Hepatocyte (in vitro differentiated cells): ENCODE measurements around the gene NHLH1. TPM values are rescaled to one million over a fixed set of nuclear protein-coding genes. Genes with fewer than 3 reads are reported as not detected.

Source experiments
- DNase-seq: peaks from one replicate; pipeline ENCODE4 v3.0.0-alpha.2; 2016; ENCODE audit warnings: low spot score
- H2AFZ ChIP-seq: fragments of 200-600 bp; sonication (generic); 2 replicates; pipeline ENCODE4 v1.6.0; 2016; ENCODE audit warnings: antibody characterized with exemption, mild to moderate bottlenecking
- H3K27ac ChIP-seq: fragments of 200-600 bp; sonication (generic); 2 replicates; pipeline ENCODE4 v1.5.1; 2016; ENCODE audit warnings: mild to moderate bottlenecking
- H3K27me3 ChIP-seq: fragments of 200-600 bp; sonication (generic); 2 replicates; pipeline ENCODE4 v1.6.1; 2016
- H3K36me3 ChIP-seq: fragments of 200-600 bp; sonication (generic); replicated peaks from 2 replicates; pipeline ENCODE4 v1.5.1; 2016; ENCODE audit warnings: low read depth; ENCODE audit not compliant: insufficient read depth
- H3K4me1 ChIP-seq: fragments of 200-600 bp; sonication (generic); 2 replicates; pipeline ENCODE4 v1.5.1; 2016; ENCODE audit warnings: mild to moderate bottlenecking, moderate library complexity; ENCODE audit not compliant: insufficient read depth
- H3K4me2 ChIP-seq: fragments of 200-600 bp; sonication (generic); 2 replicates; pipeline ENCODE4 v1.6.0; 2016
- H3K4me3 ChIP-seq: fragments of 200-600 bp; sonication (generic); 2 replicates; pipeline ENCODE4 v1.5.1; 2016; ENCODE audit warnings: mild to moderate bottlenecking
- H3K79me2 ChIP-seq: fragments of 200-600 bp; sonication (generic); 2 replicates; pipeline ENCODE4 v1.6.0; 2017; ENCODE audit warnings: mild to moderate bottlenecking
- H3K9me2 ChIP-seq: fragments of 200-600 bp; sonication (generic); replicated peaks from 2 replicates; pipeline ENCODE4 v1.6.0; 2017; ENCODE audit warnings: mild to moderate bottlenecking; ENCODE audit not compliant: insufficient read depth
- H3K9me3 ChIP-seq: fragments of 200-600 bp; sonication (generic); 2 replicates; pipeline ENCODE4 v1.5.1; 2016; ENCODE audit warnings: low read depth, mild to moderate bottlenecking
- H4K20me1 ChIP-seq: fragments of 200-600 bp; sonication (generic); 2 replicates; pipeline ENCODE4 v1.6.0; 2016; ENCODE audit warnings: mild to moderate bottlenecking; ENCODE audit not compliant: insufficient read depth, poor library complexity, severe bottlenecking
- EZH2 ChIP-seq: fragments of 200-600 bp; sonication (generic); IDR thresholded peaks from 2 replicates; pipeline ENCODE4 v1.6.1; 2016; ENCODE audit warnings: antibody characterized with exemption, mild to moderate bottlenecking, borderline replicate concordance
- EZH2phosphoT487 ChIP-seq: fragments of 200-600 bp; sonication (generic); IDR thresholded peaks from one replicate; pipeline ENCODE4 v1.6.1; 2018; ENCODE audit warnings: antibody characterized with exemption, mild to moderate bottlenecking, low read depth, moderate library complexity; ENCODE audit not compliant: unreplicated experiment, severe bottlenecking
- WGBS: methylation state at CpG from one replicate; pipeline ENCODE4 v1.1.6; 2016; ENCODE audit warnings: low lambda C conversion rate; ENCODE audit errors: missing lambda C conversion rate; 5-methylcytosine and 5-hydroxymethylcytosine counted together
- polyA plus RNA-seq: library from polyadenylated mRNA; unstranded; fragments of >200 nt; fragmentation: Nextera tagmentation; extraction: Ambion mirVana; gene quantifications from 2 replicates; pipeline ENCODE4 v1.2.1, GENCODE V29; 2016
- total RNA-seq: library from RNA; depleted of rRNA; stranded (reverse); fragments of >200 nt; gene quantifications from 2 replicates; pipeline ENCODE4 v1.2.3, GENCODE V29; 2014
- TF ChIP-seq, protein P1 (sequence below): fragments of 200-600 bp; sonication (generic); IDR thresholded peaks from 2 replicates; pipeline ENCODE4 v1.5.1; 2016; ENCODE audit warnings: antibody characterized with exemption, mild to moderate bottlenecking; ENCODE audit not compliant: poor library complexity

Gene NHLH1
- total and polyA plus RNA-seq, 2 experiments from 2014 or later, result 0.13 TPM; not detected in 1

DNA sequence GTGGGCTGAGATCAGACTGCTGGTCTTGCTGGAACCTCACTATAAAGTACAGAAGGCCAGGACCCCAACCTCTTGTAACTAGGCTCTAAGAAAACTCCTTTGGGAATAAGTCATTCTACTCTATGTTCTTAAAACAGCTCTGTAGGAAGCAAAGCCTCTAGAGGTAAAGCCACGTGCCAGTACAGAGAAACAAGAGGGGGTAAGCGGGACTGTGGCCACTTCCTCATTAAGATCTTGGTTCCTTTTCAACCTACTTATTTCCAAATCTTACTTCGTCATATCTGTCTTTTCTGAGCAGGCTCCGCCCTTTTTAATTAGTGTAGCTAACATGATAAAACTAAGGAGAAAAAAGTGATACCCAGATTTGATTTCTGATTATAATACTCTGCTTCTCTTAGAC, 19.9 kb upstream of the NHLH1 start:
- WGBS, result 70% methylated on average over 4 of the region's 4 CpGs
- Histone ChIP-seq H3K9me3 (no peaks in the 10 kb centered on the region), H4K20me1 (peaks cover 3% of the 10 kb centered on the region), H3K4me3 (no peak overlapping the region), H2AFZ (no peak overlapping the region), H3K9me2 (no peaks in the 10 kb centered on the region), H3K79me2 (peaks cover 52% of the 10 kb centered on the region), H3K4me2 (no peak overlapping the region), H3K4me1 (peaks cover 6% of the 10 kb centered on the region), H3K27ac (no peak overlapping the region), H3K36me3 (no peaks in the 10 kb centered on the region), H3K27me3 (no peaks in the 10 kb centered on the region)
- no peak for DNase-seq
- no peak for TF ChIP-seq EZH2phosphoT487
- TF ChIP-seq, protein P1, sequence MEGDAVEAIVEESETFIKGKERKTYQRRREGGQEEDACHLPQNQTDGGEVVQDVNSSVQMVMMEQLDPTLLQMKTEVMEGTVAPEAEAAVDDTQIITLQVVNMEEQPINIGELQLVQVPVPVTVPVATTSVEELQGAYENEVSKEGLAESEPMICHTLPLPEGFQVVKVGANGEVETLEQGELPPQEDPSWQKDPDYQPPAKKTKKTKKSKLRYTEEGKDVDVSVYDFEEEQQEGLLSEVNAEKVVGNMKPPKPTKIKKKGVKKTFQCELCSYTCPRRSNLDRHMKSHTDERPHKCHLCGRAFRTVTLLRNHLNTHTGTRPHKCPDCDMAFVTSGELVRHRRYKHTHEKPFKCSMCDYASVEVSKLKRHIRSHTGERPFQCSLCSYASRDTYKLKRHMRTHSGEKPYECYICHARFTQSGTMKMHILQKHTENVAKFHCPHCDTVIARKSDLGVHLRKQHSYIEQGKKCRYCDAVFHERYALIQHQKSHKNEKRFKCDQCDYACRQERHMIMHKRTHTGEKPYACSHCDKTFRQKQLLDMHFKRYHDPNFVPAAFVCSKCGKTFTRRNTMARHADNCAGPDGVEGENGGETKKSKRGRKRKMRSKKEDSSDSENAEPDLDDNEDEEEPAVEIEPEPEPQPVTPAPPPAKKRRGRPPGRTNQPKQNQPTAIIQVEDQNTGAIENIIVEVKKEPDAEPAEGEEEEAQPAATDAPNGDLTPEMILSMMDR, result no peak

DNA sequence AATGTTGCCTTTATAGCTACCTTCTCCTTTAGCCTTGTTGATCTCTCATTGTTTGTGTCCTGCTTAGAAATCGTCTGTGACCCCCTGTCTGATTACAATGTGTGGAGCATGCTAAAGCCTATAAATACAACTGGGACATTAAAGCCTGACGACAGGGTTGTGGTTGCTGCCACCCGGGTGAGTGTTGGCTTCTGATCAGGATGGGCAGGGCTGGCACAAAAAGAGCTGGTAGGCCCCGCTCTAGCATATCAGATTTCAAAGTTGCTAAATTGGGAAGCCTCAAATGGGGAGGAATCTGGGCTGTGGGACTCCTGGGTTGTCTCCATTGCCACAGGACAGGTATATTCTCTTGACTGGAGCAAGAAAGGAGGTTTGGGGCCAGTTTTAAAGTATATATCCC, 15.2 kb upstream of the NHLH1 start:
- Histone ChIP-seq H4K20me1 (no peaks in the 10 kb centered on the region), H3K9me2 (no peaks in the 10 kb centered on the region), H3K4me1 (no peaks in the 10 kb centered on the region), H3K4me2 (no peak overlapping the region), H3K9me3 (no peaks in the 10 kb centered on the region), H3K27me3 (no peaks in the 10 kb centered on the region), H2AFZ (no peak overlapping the region), H3K27ac (no peak overlapping the region), H3K36me3 (no peaks in the 10 kb centered on the region), H3K4me3 (no peak overlapping the region), H3K79me2 (peaks cover 8% of the 10 kb centered on the region)
- DNase-seq, result no peak
- 89% methylated on average over 4 of the region's 4 CpGs for WGBS
- TF ChIP-seq, protein P1, result no peak
- TF ChIP-seq EZH2phosphoT487 (no peak), EZH2 (no peak)

GRCh38 chr1:160352555-160352954, 14.3 kb upstream of the NHLH1 start:
- Histone ChIP-seq H3K9me2 (no peaks in the 10 kb centered on the region), H3K36me3 (no peaks in the 10 kb centered on the region), H3K9me3 (no peaks in the 10 kb centered on the region), H4K20me1 (no peaks in the 10 kb centered on the region), H2AFZ (no peak overlapping the region), H3K4me1 (no peaks in the 10 kb centered on the region), H3K27me3 (no peaks in the 10 kb centered on the region), H3K27ac (no peak overlapping the region), H3K4me2 (no peak overlapping the region), H3K79me2 (no peaks in the 10 kb centered on the region), H3K4me3 (no peak overlapping the region)
- no peak for DNase-seq
- TF ChIP-seq, protein P1, result no peak
- TF ChIP-seq EZH2phosphoT487 (no peak), EZH2 (no peak)
- WGBS, result 92% methylated on average over 8 of the region's 8 CpGs

DNA sequence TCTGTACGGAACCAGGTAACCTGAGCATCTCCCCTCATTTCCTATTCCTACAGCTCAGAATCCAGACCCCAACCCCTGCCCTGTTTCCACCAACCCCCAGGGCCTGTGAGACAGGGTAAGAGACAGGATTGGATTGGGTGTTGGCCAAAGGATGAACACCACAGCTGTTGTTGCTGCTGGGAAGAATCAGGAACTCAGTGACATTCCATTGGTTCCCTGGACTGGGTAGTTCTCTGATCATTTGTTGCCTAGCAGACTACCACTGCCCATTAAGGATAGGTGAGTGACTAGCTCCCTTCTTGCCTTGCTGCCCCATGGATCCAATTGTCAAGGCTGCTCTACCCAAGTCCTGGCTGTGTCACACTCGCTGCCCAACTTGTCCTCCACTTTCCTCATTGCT, 13.6 kb upstream of the NHLH1 start:
- Histone ChIP-seq H3K27ac (no peak overlapping the region), H3K36me3 (no peaks in the 10 kb centered on the region), H3K9me3 (no peaks in the 10 kb centered on the region), H3K79me2 (no peaks in the 10 kb centered on the region), H3K9me2 (no peaks in the 10 kb centered on the region), H3K4me2 (no peak overlapping the region), H4K20me1 (no peaks in the 10 kb centered on the region), H3K4me3 (no peak overlapping the region), H3K4me1 (no peaks in the 10 kb centered on the region), H3K27me3 (no peaks in the 10 kb centered on the region), H2AFZ (no peak overlapping the region)
- 95% methylated on average over 2 of the region's 2 CpGs for WGBS
- no peak for DNase-seq
- TF ChIP-seq EZH2 (no peak), EZH2phosphoT487 (no peak)
- TF ChIP-seq, protein P1, result no peak
